ENCODE results near the gene NTRK2. TPM values are rescaled to one million over a fixed set of nuclear protein-coding genes. Genes with fewer than 3 reads are reported as not detected.

Gene NTRK2
- total and polyA plus RNA-seq, 4 donors = 0.26 to 1.4 (median 0.56) TPM

- H3K9me3 ChIP-seq (ENCODE audit: control insufficient read depth in 4 of 4, low read length in 3 of 4) = peaks cover 0 to 8% (median 4%) of the 10 kb centered on the region in 4 donors
- WGBS = 79% methylated on average over 7 of the region's 7 CpGs
Measured at GRCh38 chr9:84862308-84862707, 192.8 kb downstream of the NTRK2 start.

GRCh38 chr9:84862810-84863287, 193.3 kb downstream of the NTRK2 start:
- no peak for TF ChIP-seq RXRA (IDR thresholded peaks at IDR 0.05)
- no peak for TF ChIP-seq HNF4G (IDR thresholded peaks at IDR 0.05)
- no peak for TF ChIP-seq TAF1 (conservative IDR thresholded peaks at IDR 0.05)
- TF ChIP-seq GABPA (IDR thresholded peaks at IDR 0.05 in 1 of 2, conservative IDR thresholded peaks at IDR 0.05 in 1 of 2) = no peak
- no peak for TF ChIP-seq CTCF (IDR thresholded peaks at IDR 0.05; ENCODE audit: low read depth, low read length, missing input control)
- TF ChIP-seq ATF3 (IDR thresholded peaks at IDR 0.05) = no peak
- Histone ChIP-seq H3K27ac (ENCODE audit: low read depth in 1 of 2, low read length in 2 of 2) (no peak overlapping the region), H3K9me3 (ENCODE audit: control insufficient read depth in 4 of 4, low read length in 3 of 4) (peaks cover 0 to 8% (median 4%) of the 10 kb centered on the region in 4 donors), H3K27me3 (ENCODE audit: control insufficient read depth in 4 of 4, insufficient read depth in 4 of 4, low read length in 3 of 4) (peaks cover 0 to 9% (median 0%) of the 10 kb centered on the region in 4 donors), H3K4me1 (ENCODE audit: control insufficient read depth in 4 of 4, insufficient read depth in 4 of 4, low read length in 3 of 4) (no peaks in the 10 kb centered on the region), H3K9ac (ENCODE audit: low read depth in 1 of 2, low read length in 2 of 2) (no peak overlapping the region), H3K36me3 (ENCODE audit: control insufficient read depth in 4 of 4, insufficient read depth in 3 of 4, low read depth in 1 of 4, low read length in 3 of 4) (no peaks in the 10 kb centered on the region), H3K4me3 (ENCODE audit: low read depth in 1 of 3, low read length in 3 of 3) (no peak overlapping the region)
- DNase-seq (ENCODE audit: low spot score) = no peak
- WGBS = 29% methylated on average over 2 of the region's 2 CpGs

More at GRCh38 chr9:84862308-84862707, 192.8 kb downstream of the NTRK2 start:
- no peaks in the 10 kb centered on the region for H3K4me1 ChIP-seq (ENCODE audit: control insufficient read depth in 4 of 4, insufficient read depth in 4 of 4, low read length in 3 of 4)
- no peak overlapping the region for H3K27ac ChIP-seq (ENCODE audit: low read depth in 1 of 2, low read length in 2 of 2)
- no peak for TF ChIP-seq JUND (IDR thresholded peaks at IDR 0.05)
- TF ChIP-seq SP1 (IDR thresholded peaks at IDR 0.05) = no peak
- TF ChIP-seq FOXA1 (IDR thresholded peaks at IDR 0.05) = no peak
- TF ChIP-seq FOXA2 (IDR thresholded peaks at IDR 0.05) = no peak
- H3K9ac ChIP-seq (ENCODE audit: low read depth in 1 of 2, low read length in 2 of 2) = no peak overlapping the region
- peaks cover 0 to 9% (median 0%) of the 10 kb centered on the region in 4 donors for H3K27me3 ChIP-seq (ENCODE audit: control insufficient read depth in 4 of 4, insufficient read depth in 4 of 4, low read length in 3 of 4)
- no peaks in the 10 kb centered on the region for H3K36me3 ChIP-seq (ENCODE audit: control insufficient read depth in 4 of 4, insufficient read depth in 3 of 4, low read depth in 1 of 4, low read length in 3 of 4)
- no peak for DNase-seq (ENCODE audit: low spot score)
- no peak overlapping the region for H3K4me3 ChIP-seq (ENCODE audit: low read depth in 1 of 3, low read length in 3 of 3)

- Histone ChIP-seq H3K36me3 (ENCODE audit: control insufficient read depth in 4 of 4, insufficient read depth in 3 of 4, low read depth in 1 of 4, low read length in 3 of 4) (no peaks in the 10 kb centered on the region), H3K4me3 (ENCODE audit: low read depth in 1 of 3, low read length in 3 of 3) (no peak overlapping the region), H3K4me1 (ENCODE audit: control insufficient read depth in 4 of 4, insufficient read depth in 4 of 4, low read length in 3 of 4) (no peaks in the 10 kb centered on the region), H3K9me3 (ENCODE audit: control insufficient read depth in 4 of 4, low read length in 3 of 4) (peaks cover 0 to 8% (median 4%) of the 10 kb centered on the region in 4 donors), H3K27me3 (ENCODE audit: control insufficient read depth in 4 of 4, insufficient read depth in 4 of 4, low read length in 3 of 4) (peaks cover 0 to 9% (median 0%) of the 10 kb centered on the region in 4 donors), H3K27ac (ENCODE audit: low read depth in 1 of 2, low read length in 2 of 2) (no peak overlapping the region), H3K9ac (ENCODE audit: low read depth in 1 of 2, low read length in 2 of 2) (no peak overlapping the region)
- TF ChIP-seq CTCF (IDR thresholded peaks at IDR 0.05; ENCODE audit: low read depth, low read length, missing input control) (no peak), EGR1 (IDR thresholded peaks at IDR 0.05; ENCODE audit: low read depth in 2 of 2) (no peak), RAD21 (IDR thresholded peaks at IDR 0.05) (no peak), GABPA (IDR thresholded peaks at IDR 0.05 in 1 of 2, conservative IDR thresholded peaks at IDR 0.05 in 1 of 2) (no peak), NR2F2 (IDR thresholded peaks at IDR 0.05) (no peak), ZBTB33 (IDR thresholded peaks at IDR 0.05) (no peak), MAX (IDR thresholded peaks at IDR 0.05) (no peak), HNF4G (IDR thresholded peaks at IDR 0.05) (no peak), RXRA (IDR thresholded peaks at IDR 0.05) (no peak), ATF3 (IDR thresholded peaks at IDR 0.05) (no peak)
- 74% methylated on average over 4 of the region's 4 CpGs for WGBS
- no peak for DNase-seq (ENCODE audit: low spot score)
Measured at GRCh38 chr9:84863372-84863771, 193.8 kb downstream of the NTRK2 start.
